ENCODE results near the gene CYP26C1. TPM values are rescaled to one million over a fixed set of nuclear protein-coding genes. Genes with fewer than 3 reads are reported as not detected.

Gene CYP26C1
- total and polyA plus RNA-seq, 8 donors: 7.0 TPM; not detected in 7

- no peak overlapping the region for H3K4me3 ChIP-seq
- peaks cover 0 to 22% (median 5%) of the 10 kb centered on the region in 4 donors for H3K36me3 ChIP-seq
- intact Hi-C loops (cut with DNase I; ENCODE audit: low total_unique reads): no loop called here
- 94 to 99% (median 95%) methylated on average over 3 of the region's 3 CpGs for WGBS, 5 donors
- H3K27ac ChIP-seq: no peak overlapping the region
- DNase-seq: no peak
- peaks cover 9 to 51% (median 37%) of the 10 kb centered on the region in 3 donors for H3K27me3 ChIP-seq
- no peak for TF ChIP-seq POLR2AphosphoS5 (IDR thresholded peaks at IDR 0.05)
- TF ChIP-seq POLR2A (IDR thresholded peaks at IDR 0.05): no peak
- TF ChIP-seq CTCF (IDR thresholded peaks at IDR 0.05): no peak
- no peak for TF ChIP-seq EP300 (IDR thresholded peaks at IDR 0.05)
- peaks cover 14 to 34% (median 27%) of the 10 kb centered on the region in 4 donors for H3K4me1 ChIP-seq
- H3K9me3 ChIP-seq: no peaks in the 10 kb centered on the region
These were observed 2.5 kb upstream of the CYP26C1 start for GRCh38 chr10:93058139-93058538.

- TF ChIP-seq EP300 (IDR thresholded peaks at IDR 0.05) (no peak), POLR2AphosphoS5 (IDR thresholded peaks at IDR 0.05) (no peak), CTCF (IDR thresholded peaks at IDR 0.05) (no peak), POLR2A (IDR thresholded peaks at IDR 0.05) (no peak)
- Histone ChIP-seq H3K4me1 (peaks cover 19 to 48% (median 33%) of the 10 kb centered on the region in 4 donors), H3K27ac (no peak overlapping the region), H3K4me3 (no peak overlapping the region), H3K27me3 (peaks cover 14 to 75% (median 56%) of the 10 kb centered on the region in 3 donors), H3K9me3 (no peaks in the 10 kb centered on the region), H3K36me3 (peaks cover 0 to 22% (median 5%) of the 10 kb centered on the region in 4 donors)
- WGBS, 5 donors: 26 to 42% (median 34%) methylated on average over 29 to 45 of the region's 45 CpGs
- intact Hi-C loops (cut with DNase I; ENCODE audit: low total_unique reads): no loop called here
- DNase-seq: no peak
These were observed 442 bp downstream of the CYP26C1 start for GRCh38 chr10:93060887-93061593.

- Histone ChIP-seq H3K4me3 (peak overlapping the region; percentile 18 to 44 (median 36)), H3K9me3 (no peaks in the 10 kb centered on the region), H3K4me1 (peaks cover 19 to 52% (median 35%) of the 10 kb centered on the region in 4 donors), H3K27me3 (peaks cover 17 to 83% (median 64%) of the 10 kb centered on the region in 3 donors), H3K36me3 (peaks cover 0 to 22% (median 5%) of the 10 kb centered on the region in 4 donors), H3K27ac (no peak overlapping the region)
- DNase-seq: peak in 1 of 2 donors; percentile 61
- intact Hi-C loops (cut with DNase I; ENCODE audit: low total_unique reads): no loop called here
- 6 to 19% (median 8%) methylated on average over 17 to 57 of the region's 57 CpGs for WGBS, 5 donors
- TF ChIP-seq POLR2AphosphoS5 (IDR thresholded peaks at IDR 0.05) (no peak), CTCF (IDR thresholded peaks at IDR 0.05) (no peak), EP300 (IDR thresholded peaks at IDR 0.05) (no peak), POLR2A (IDR thresholded peaks at IDR 0.05) (no peak)
These were observed 1.3 kb downstream of the CYP26C1 start for GRCh38 chr10:93061594-93062513.

GRCh38 chr10:93062514-93063143, 2.0 kb downstream of the CYP26C1 start:
- intact Hi-C loops (cut with DNase I; ENCODE audit: low total_unique reads): no loop called here
- no peaks in the 10 kb centered on the region for H3K9me3 ChIP-seq
- H3K27me3 ChIP-seq: peaks cover 18 to 91% (median 71%) of the 10 kb centered on the region in 3 donors
- 1 to 5% (median 3%) methylated on average over 18 to 68 of the region's 68 CpGs for WGBS, 5 donors
- peak overlapping the region; percentile 18 to 44 (median 36) for H3K4me3 ChIP-seq
- peak in 1 of 2 donors; percentile 76 for DNase-seq
- H3K27ac ChIP-seq: no peak overlapping the region
- peak in 2 of 7 experiments; percentile 30 to 36 for TF ChIP-seq CTCF (IDR thresholded peaks at IDR 0.05)
- no peak for TF ChIP-seq EP300 (IDR thresholded peaks at IDR 0.05)
- peaks cover 19 to 52% (median 35%) of the 10 kb centered on the region in 4 donors for H3K4me1 ChIP-seq
- peaks cover 0 to 18% (median 5%) of the 10 kb centered on the region in 4 donors for H3K36me3 ChIP-seq
